ENCODE data around the gene COL4A2. TPM values are rescaled to one million over a fixed set of nuclear protein-coding genes. Genes with fewer than 3 reads are reported as not detected.

Gene COL4A2
- total RNA-seq, 1 experiment from 2014 or later: 74.5 TPM

DNA sequence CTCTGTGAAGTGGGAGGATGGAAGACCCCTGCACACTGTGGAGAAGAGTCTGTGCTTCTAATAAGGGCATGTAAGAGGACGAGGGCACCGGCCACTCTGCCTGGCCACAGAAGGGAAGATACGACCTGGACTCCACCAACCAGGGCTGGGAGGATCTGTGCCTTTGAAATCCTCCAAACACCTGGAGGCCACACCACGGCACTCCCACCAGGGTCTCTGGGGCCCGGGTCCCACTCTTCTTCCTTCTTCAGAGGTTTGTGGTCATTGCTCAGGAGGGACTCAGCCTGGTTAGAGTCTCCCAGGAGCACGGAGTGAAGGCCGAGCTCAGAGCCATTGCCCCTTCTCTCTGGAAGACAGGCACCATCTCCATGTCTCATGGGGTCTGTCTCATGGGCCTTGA lies 212.4 kb downstream of the COL4A2 start:
- Histone ChIP-seq H3K9me2 (replicated peaks; ENCODE audit: low read length) (no peaks in the 10 kb centered on the region), H3K79me2 (ENCODE audit: low read length) (peaks cover 11% of the 10 kb centered on the region; the same call in 1 of the 2 replicates), H3K4me3 (ENCODE audit: low read length) (no peak overlapping the region), H3K36me3 (ENCODE audit: low read depth, low read length) (no peaks in the 10 kb centered on the region), H3K9ac (ENCODE audit: low read length) (no peak overlapping the region), H3K4me2 (ENCODE audit: low read length) (no peak overlapping the region), H3F3A (ENCODE audit: low read length, unreplicated experiment) (no peaks in the 10 kb centered on the region), H3K27me3 (ENCODE audit: low read length) (no peaks in the 10 kb centered on the region), H3K27ac (ENCODE audit: low read length) (no peak overlapping the region), H2AFZ (ENCODE audit: low read length) (no peak overlapping the region), H4K20me1 (ENCODE audit: low read length) (no peaks in the 10 kb centered on the region), H3K9me3 (ENCODE audit: low read length) (no peaks in the 10 kb centered on the region), H3K4me1 (ENCODE audit: insufficient read depth, low read length) (peaks cover 6% of the 10 kb centered on the region; the same call in 1 of the 2 replicates)
- TF ChIP-seq EZH2phosphoT487 (IDR thresholded peaks at IDR 0.05; ENCODE audit: borderline replicate concordance, low read length) (no peak), EZH2 (IDR thresholded peaks at IDR 0.05; ENCODE audit: low read length, unreplicated experiment) (no peak)
- TF ChIP-seq, protein P1, sequence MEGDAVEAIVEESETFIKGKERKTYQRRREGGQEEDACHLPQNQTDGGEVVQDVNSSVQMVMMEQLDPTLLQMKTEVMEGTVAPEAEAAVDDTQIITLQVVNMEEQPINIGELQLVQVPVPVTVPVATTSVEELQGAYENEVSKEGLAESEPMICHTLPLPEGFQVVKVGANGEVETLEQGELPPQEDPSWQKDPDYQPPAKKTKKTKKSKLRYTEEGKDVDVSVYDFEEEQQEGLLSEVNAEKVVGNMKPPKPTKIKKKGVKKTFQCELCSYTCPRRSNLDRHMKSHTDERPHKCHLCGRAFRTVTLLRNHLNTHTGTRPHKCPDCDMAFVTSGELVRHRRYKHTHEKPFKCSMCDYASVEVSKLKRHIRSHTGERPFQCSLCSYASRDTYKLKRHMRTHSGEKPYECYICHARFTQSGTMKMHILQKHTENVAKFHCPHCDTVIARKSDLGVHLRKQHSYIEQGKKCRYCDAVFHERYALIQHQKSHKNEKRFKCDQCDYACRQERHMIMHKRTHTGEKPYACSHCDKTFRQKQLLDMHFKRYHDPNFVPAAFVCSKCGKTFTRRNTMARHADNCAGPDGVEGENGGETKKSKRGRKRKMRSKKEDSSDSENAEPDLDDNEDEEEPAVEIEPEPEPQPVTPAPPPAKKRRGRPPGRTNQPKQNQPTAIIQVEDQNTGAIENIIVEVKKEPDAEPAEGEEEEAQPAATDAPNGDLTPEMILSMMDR (conservative IDR thresholded peaks at IDR 0.05; ENCODE audit: low read depth, low read length): no peak
- ChIA-PET CTCF (no interaction called here), POLR2A (ENCODE audit: unreplicated experiment) (no interaction called here)
- DNase-seq (no peak), ATAC-seq (no peak)
- intact Hi-C loops (cut with micrococcal nuclease): no loop called here
- BruUV-seq (replicated peaks): no TSS peak

DNA sequence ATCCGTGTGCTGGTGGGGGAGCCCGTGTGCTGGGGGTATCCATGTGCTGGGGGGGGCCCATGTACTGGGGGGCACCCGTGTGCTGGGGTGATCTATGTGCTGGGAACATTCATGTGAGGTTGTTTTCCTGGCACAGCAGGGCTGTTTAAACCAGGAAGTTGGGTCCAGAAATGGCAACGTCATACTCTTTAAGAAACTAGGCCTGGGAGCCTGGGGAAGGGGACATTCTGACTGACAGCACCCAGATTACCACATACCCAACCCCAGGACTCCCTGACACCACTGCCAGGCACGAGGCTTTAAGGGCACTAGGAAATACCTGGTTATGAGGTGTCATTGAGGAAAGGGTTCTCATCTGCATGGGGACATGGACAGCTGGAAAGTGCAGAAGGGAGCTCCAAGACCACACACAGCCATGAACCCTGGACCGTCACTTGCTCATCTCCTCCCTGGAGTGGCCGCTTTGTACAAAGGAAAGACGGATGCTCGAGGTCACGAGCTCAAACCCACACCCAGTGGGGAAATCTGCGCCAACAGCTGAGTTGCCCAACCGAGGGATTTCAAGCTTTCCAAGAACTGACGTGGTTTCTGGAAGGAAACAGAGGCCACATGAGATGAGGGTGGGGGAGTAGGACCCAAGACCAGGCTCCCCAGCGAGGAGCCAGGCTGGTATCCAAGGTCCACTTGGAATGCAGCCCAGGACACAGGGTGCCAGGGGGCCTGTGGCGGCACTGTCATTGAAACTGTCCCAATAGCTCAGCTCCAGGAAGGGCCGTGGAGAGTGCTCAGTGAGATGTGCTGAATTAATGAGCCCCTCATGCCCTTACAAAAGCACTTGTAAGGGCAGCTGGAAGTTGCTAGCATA lies 213.6 kb downstream of the COL4A2 start:
- no peaks in the 10 kb centered on the region for H3K9me3 ChIP-seq (ENCODE audit: low read length)
- ChIA-PET POLR2A (ENCODE audit: unreplicated experiment) (no interaction called here), CTCF (no interaction called here)
- H3K4me1 ChIP-seq (ENCODE audit: insufficient read depth, low read length): peaks cover 17% of the 10 kb centered on the region
- H3K27me3 ChIP-seq (ENCODE audit: low read length): no peaks in the 10 kb centered on the region
- H3F3A ChIP-seq (ENCODE audit: low read length, unreplicated experiment): no peaks in the 10 kb centered on the region
- H3K36me3 ChIP-seq (ENCODE audit: low read depth, low read length): no peaks in the 10 kb centered on the region
- DNase-seq: no peak
- intact Hi-C loops (cut with micrococcal nuclease): no loop called here
- no peaks in the 10 kb centered on the region for H4K20me1 ChIP-seq (ENCODE audit: low read length)
- no TSS peak for BruUV-seq (replicated peaks)
- no peak overlapping the region for H2AFZ ChIP-seq (ENCODE audit: low read length)
- H3K9ac ChIP-seq (ENCODE audit: low read length): no peak overlapping the region
- no peak overlapping the region for H3K4me3 ChIP-seq (ENCODE audit: low read length)
- ATAC-seq: no peak
- no peak overlapping the region for H3K4me2 ChIP-seq (ENCODE audit: low read length)
- peaks cover 11% of the 10 kb centered on the region; the same call in 1 of the 2 replicates for H3K79me2 ChIP-seq (ENCODE audit: low read length)
- H3K27ac ChIP-seq (ENCODE audit: low read length): no peak overlapping the region
- no peaks in the 10 kb centered on the region for H3K9me2 ChIP-seq (replicated peaks; ENCODE audit: low read length)
- TF ChIP-seq EZH2 (IDR thresholded peaks at IDR 0.05; ENCODE audit: low read length, unreplicated experiment) (no peak), EZH2phosphoT487 (IDR thresholded peaks at IDR 0.05; ENCODE audit: borderline replicate concordance, low read length) (no peak)
- TF ChIP-seq, protein P1 (conservative IDR thresholded peaks at IDR 0.05; ENCODE audit: low read depth, low read length): no peak

DNA sequence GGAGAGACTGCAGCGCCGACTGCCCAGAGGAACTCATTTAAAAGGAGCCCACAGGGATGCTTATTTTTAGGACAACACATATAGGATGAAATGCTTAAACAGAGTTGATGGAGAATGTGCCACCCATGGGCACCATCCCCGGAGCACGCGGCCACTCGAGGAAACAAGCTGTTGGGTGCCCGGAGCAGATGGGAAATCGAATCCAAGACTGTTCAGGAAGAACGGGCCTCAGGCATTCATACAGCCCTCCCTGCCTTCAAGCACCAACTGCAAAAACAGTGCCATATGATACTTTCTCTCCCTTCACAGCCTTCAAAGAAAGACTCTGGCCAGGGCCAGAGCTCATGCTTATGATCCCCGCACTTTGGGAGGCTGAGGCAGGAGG lies 214.2 kb downstream of the COL4A2 start:
- Histone ChIP-seq H3F3A (ENCODE audit: low read length, unreplicated experiment) (no peaks in the 10 kb centered on the region), H3K4me2 (ENCODE audit: low read length) (no peak overlapping the region), H4K20me1 (ENCODE audit: low read length) (no peaks in the 10 kb centered on the region), H3K9me3 (ENCODE audit: low read length) (no peaks in the 10 kb centered on the region), H3K79me2 (ENCODE audit: low read length) (peaks cover 15% of the 10 kb centered on the region; the same call in 1 of the 2 replicates), H2AFZ (ENCODE audit: low read length) (no peak overlapping the region), H3K4me1 (ENCODE audit: insufficient read depth, low read length) (peaks cover 18% of the 10 kb centered on the region), H3K36me3 (ENCODE audit: low read depth, low read length) (no peaks in the 10 kb centered on the region), H3K27ac (ENCODE audit: low read length) (no peak overlapping the region), H3K27me3 (ENCODE audit: low read length) (no peaks in the 10 kb centered on the region), H3K4me3 (ENCODE audit: low read length) (no peak overlapping the region), H3K9me2 (replicated peaks; ENCODE audit: low read length) (no peaks in the 10 kb centered on the region), H3K9ac (ENCODE audit: low read length) (no peak overlapping the region)
- no peak for ATAC-seq
- ChIA-PET POLR2A (ENCODE audit: unreplicated experiment) (no interaction called here), CTCF (no interaction called here)
- no TSS peak for BruUV-seq (replicated peaks)
- no peak for DNase-seq
- TF ChIP-seq, protein P1 (conservative IDR thresholded peaks at IDR 0.05; ENCODE audit: low read depth, low read length): no peak
- TF ChIP-seq EZH2 (IDR thresholded peaks at IDR 0.05; ENCODE audit: low read length, unreplicated experiment): no peak
- no peak for TF ChIP-seq EZH2phosphoT487 (IDR thresholded peaks at IDR 0.05; ENCODE audit: borderline replicate concordance, low read length)
- intact Hi-C loops (cut with micrococcal nuclease): no loop called here
